HepG2 (cell line): ENCODE measurements around the gene DENND2A. TPM values are rescaled to one million over a fixed set of nuclear protein-coding genes. Genes with fewer than 3 reads are reported as not detected.

Source experiments
- ATF7 ChIP-seq, 2 experiments: fragments of 450-650 bp in 1 of 2; sonication (generic) in 1 of 2; formaldehyde crosslinking in 1 of 2; IDR thresholded peaks; 2 replicates each; pipeline versions ENCODE4 v1.4.0 to v1.6.1; 2016 to 2020; ENCODE audit warnings: antibody characterized with exemption in 1 of 2, mild to moderate bottlenecking in 1 of 2, missing genetic modification reagents in 1 of 2
- ERF ChIP-seq: IDR thresholded peaks from 2 replicates; pipeline ENCODE4 v1.6.1; 2018; ENCODE audit warnings: missing biosample characterization, missing genetic modification reagents
- GATAD2A ChIP-seq: IDR thresholded peaks from 2 replicates; pipeline ENCODE4 v1.6.1; 2016
- GMEB1 ChIP-seq: sonication (generic); formaldehyde crosslinking; IDR thresholded peaks from 2 replicates; pipeline ENCODE4 v1.5.1; 2020; ENCODE audit warnings: missing genetic modification reagents, mild to moderate bottlenecking, borderline replicate concordance
- HNRNPUL1 ChIP-seq: fragments of 200-400 bp; formaldehyde crosslinking; IDR thresholded peaks from 2 replicates; pipeline ENCODE4 v1.6.1; 2017; ENCODE audit warnings: low read depth, mild to moderate bottlenecking, low read length, moderate library complexity
- ISL2 ChIP-seq: sonication (generic); formaldehyde crosslinking; IDR thresholded peaks from 2 replicates; pipeline ENCODE4 v1.5.0; 2020; ENCODE audit warnings: missing genetic modification reagents
- KDM5B ChIP-seq: sonication (generic); formaldehyde crosslinking; IDR thresholded peaks from 2 replicates; pipeline ENCODE4 v1.4.0; 2020; ENCODE audit warnings: missing genetic modification reagents, mild to moderate bottlenecking, borderline replicate concordance
- KLF11 ChIP-seq: IDR thresholded peaks from 2 replicates; pipeline ENCODE4 v1.6.1; 2016; ENCODE audit warnings: missing compliant biosample characterization
- PTBP1 ChIP-seq: fragments of 200-400 bp; formaldehyde crosslinking; IDR thresholded peaks from 2 replicates; pipeline ENCODE4 v1.6.1; 2018; ENCODE audit warnings: low read length, low read depth; ENCODE audit not compliant: poor library complexity, severe bottlenecking
- SPEN ChIP-seq: sonication (generic); formaldehyde crosslinking; IDR thresholded peaks from 2 replicates; pipeline ENCODE4 v1.5.1; 2020; ENCODE audit warnings: low read depth, mild to moderate bottlenecking, missing genetic modification reagents
- UBTF ChIP-seq: sonication (generic); formaldehyde crosslinking; IDR thresholded peaks from 2 replicates; pipeline ENCODE4 v1.4.0; 2020; ENCODE audit warnings: mild to moderate bottlenecking, missing genetic modification reagents
- ZNF142 ChIP-seq: sonication (generic); formaldehyde crosslinking; IDR thresholded peaks from 2 replicates; pipeline ENCODE4 v1.4.0; 2020; ENCODE audit warnings: missing genetic modification reagents
- ZNF446 ChIP-seq: sonication (generic); formaldehyde crosslinking; IDR thresholded peaks from 2 replicates; pipeline ENCODE4 v1.5.0; 2020; ENCODE audit warnings: mild to moderate bottlenecking, missing genetic modification reagents
- ZNF747 ChIP-seq: sonication (generic); formaldehyde crosslinking; IDR thresholded peaks from 2 replicates; pipeline ENCODE4 v1.8.1; 2023; ENCODE audit warnings: missing genetic modification reagents, mild to moderate bottlenecking, borderline replicate concordance
- ZNF770 ChIP-seq: sonication (generic); formaldehyde crosslinking; IDR thresholded peaks from 2 replicates; pipeline ENCODE4 v1.5.0; 2020; ENCODE audit warnings: mild to moderate bottlenecking, missing genetic modification reagents
- ZNF777 ChIP-seq: sonication (generic); formaldehyde crosslinking; IDR thresholded peaks from 2 replicates; pipeline ENCODE4 v1.4.0; 2020; ENCODE audit warnings: missing genetic modification reagents
- ZNF792 ChIP-seq: IDR thresholded peaks from 2 replicates; pipeline ENCODE4 v1.6.1; 2016
- polyA plus RNA-seq, 8 experiments: library from polyadenylated mRNA; depleted of rRNA in 3 of 8; stranded (reverse) in 7 of 8; unstranded in 1 of 8; fragments of >200 nt; fragmentation: Illumina TruSeq in 4 of 8; extraction: Trizol in 4 of 8; gene quantifications; 2 replicates each; pipeline versions ENCODE4 v1.2.1 to v1.2.3, GENCODE V29; 2011 to 2016; ENCODE audit warnings: low read depth in 4 of 8, missing spikeins in 1 of 8, mixed read lengths in 1 of 8; ENCODE audit not compliant: insufficient read depth in 1 of 8
- total RNA-seq, 5 experiments: library from RNA; depleted of rRNA; stranded (reverse); fragments of >200 nt; fragmentation: Illumina TruSeq; extraction: Trizol; gene quantifications; 2 replicates each; pipeline ENCODE4 v1.2.3, GENCODE V29; 2016; ENCODE audit warnings: low read depth in 1 of 5

DENND2A gene
- total and polyA plus RNA-seq, 2 of the 13 experiments (the other 11 are each of a cell fraction or from before 2014, with no cell fraction given): not detected

GRCh38 chr7:140673063-140673773 lies 32.6 kb upstream of the DENND2A start (continued):
- TF ChIP-seq ZNF142 (CRISPR knock-in tag) (0 out of 2 replicates have a peak, but pooled peaks have one; percentile 22), ZNF747 (no peak), SPEN (CRISPR knock-in tag) (peak; percentile 55; the same call in 1 of the 2 replicates), UBTF (CRISPR knock-in tag) (peak; percentile 76), ATF7 (IDR thresholded peaks at IDR 0.05) (no peak), ATF7 (CRISPR knock-in tag; IDR thresholded peaks at IDR 0.05) (no peak), ZNF446 (CRISPR knock-in tag) (0 out of 2 replicates have a peak, but pooled peaks have one; percentile 49), ISL2 (CRISPR knock-in tag) (no peak), ZNF792 (CRISPR knock-in tag) (no peak), GMEB1 (no peak), KDM5B (CRISPR knock-in tag) (peak; percentile 60; the same call in 1 of the 2 replicates), ZNF777 (CRISPR knock-in tag) (peak; percentile 81), ZNF770 (CRISPR knock-in tag) (peak; percentile 54; the same call in 1 of the 2 replicates), ERF (CRISPR knock-in tag) (0 out of 2 replicates have a peak, but pooled peaks have one; percentile 15), KLF11 (CRISPR knock-in tag) (no peak), PTBP1 (no peak), GATAD2A (CRISPR knock-in tag) (no peak), HNRNPUL1 (no peak)
